NCI-H82 (cell line): ENCODE results near the gene ZNG1A.
"Not testable (repeated sequence)": the region's sequence is repeated elsewhere in the genome, so short reads cannot be mapped to it uniquely, and the experiment has no call there.

Source experiments
- DNase-seq: peaks from one replicate; lab custom pipeline; 2025; lab: John Stamatoyannopoulos, UW

Gene ZNG1A

DNA sequence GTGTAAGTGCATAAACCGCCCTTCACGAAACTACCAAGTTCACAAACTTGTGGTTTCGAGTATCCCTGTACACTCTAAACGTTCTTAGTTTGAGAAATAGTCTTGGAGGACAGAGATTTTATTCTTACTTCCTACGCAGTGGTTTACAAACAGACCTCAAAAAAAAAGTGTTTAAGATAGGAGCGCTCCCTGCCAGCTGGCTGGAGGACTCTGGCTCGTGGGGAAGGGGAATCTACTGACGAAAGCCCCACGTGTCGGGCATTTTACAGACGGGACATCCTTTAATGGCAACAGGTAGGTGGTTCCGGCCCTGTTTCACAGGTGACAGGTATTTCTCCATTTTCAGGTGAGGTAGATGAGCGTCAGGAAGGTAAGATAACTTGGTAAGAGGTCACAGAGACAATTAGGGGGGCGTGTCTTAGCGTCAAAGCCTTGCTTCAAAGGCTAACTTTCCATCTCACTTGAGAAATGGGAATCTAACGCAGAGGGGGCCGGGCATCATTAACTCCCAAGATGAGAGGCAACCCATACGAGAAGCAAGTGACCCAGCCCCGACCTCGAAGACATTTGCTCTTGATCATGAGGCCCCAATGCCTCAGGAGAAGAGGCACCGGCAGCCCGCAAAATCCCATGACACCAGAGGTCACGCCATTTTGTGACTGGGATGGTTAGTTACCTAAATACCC lies 573 bp downstream of the ZNG1A start:
- DNase-seq, result not testable (repeated sequence)

- not testable (repeated sequence) for DNase-seq
Observed at GRCh38 chr9:169757-170156, 9.1 kb downstream of the ZNG1A start.

DNA sequence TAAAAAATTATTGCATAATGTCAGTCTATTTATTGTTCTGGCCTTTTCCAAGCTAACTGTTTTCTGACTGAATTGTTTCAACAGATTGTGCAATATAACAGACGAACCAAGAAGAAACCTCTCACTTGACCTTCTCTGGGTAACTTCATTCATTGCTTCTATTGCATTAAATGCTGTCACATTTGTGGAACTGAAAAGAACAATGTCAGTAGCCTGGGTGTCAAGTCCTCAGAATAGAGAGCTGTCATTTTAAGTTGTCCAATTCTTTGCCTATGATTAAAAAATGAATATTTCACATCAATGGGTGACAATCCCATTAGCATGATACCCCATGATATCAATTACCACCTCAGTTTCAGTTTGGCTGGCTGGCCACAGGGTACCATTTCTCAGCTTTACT lies 19.0 kb downstream of the ZNG1A start:
- not testable (repeated sequence) for DNase-seq

GRCh38 chr9:151173-151572 lies 27.7 kb downstream of the ZNG1A start:
- DNase-seq, result not testable (repeated sequence)

DNA sequence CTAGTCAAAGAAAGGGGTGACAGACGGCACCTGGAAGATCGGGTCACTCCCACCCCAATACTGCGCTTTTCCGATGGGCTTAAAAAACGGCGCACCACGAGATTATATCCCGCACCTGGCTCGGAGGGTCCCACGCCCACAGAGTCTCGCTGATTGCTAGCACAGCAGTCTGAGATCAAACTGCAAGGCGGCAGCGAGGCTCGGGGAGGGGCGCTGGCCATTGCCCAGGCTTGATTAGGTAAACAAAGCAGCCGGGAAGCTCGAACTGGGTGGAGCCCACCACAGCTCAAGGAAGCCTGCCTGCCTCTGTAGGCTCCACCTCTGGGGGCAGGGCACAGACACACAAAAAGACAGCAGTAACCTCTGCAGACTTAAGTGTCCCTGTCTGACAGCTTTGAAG lies 39.0 kb downstream of the ZNG1A start:
- not testable (repeated sequence) for DNase-seq

- peak; percentile 20 for DNase-seq
Observed at GRCh38 chr9:117995-118467, 60.8 kb downstream of the ZNG1A start, which contains the start of gene FOXD4. TSS of gene FOXD4 (minus strand) at chr9:118417. CDS start at chr9:118119, 298 bp downstream.

DNA sequence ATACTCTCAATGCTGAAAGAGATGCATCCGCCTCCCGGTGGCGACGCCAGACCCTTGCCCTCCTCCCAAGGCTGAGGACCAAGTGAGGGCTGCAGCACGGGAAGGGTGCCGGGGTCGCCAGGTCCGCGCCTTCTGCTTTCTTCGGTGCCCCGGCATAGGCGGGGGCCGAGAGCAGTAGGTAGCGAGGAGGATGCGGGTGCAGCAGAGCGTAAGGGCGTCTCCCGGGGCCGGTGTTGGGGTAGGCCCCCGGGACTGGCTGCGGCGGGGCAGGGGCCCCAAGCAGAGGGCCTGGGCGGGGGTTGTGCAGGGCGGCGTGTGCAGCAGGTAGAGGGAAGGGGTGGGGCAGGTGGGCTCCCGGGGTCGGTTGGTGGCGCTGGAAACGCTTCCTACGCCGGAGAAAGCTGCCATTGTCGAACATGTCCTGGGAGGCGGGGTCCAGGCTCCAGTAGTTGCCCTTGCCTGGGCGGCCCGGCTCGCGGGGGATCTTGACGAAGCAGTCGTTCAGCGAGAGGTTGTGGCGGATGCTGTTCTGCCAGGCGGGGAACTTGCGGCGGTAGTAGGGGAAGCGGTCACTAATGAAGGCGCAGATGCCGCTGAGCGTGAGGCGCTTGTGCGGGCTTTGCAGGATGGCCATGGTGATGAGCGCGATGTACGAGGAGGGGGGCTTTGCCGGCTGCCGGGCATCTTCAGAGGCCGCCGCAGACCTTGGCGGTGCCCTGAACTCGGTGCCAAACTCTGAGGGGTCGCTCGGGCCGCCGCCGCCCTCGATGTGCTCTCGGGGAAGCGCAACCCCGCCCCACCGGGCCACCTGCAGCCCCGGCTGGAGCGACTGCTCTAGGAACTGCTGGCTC lies 61.5 kb downstream of the ZNG1A start:
- peak; percentile 50 for DNase-seq

DNA sequence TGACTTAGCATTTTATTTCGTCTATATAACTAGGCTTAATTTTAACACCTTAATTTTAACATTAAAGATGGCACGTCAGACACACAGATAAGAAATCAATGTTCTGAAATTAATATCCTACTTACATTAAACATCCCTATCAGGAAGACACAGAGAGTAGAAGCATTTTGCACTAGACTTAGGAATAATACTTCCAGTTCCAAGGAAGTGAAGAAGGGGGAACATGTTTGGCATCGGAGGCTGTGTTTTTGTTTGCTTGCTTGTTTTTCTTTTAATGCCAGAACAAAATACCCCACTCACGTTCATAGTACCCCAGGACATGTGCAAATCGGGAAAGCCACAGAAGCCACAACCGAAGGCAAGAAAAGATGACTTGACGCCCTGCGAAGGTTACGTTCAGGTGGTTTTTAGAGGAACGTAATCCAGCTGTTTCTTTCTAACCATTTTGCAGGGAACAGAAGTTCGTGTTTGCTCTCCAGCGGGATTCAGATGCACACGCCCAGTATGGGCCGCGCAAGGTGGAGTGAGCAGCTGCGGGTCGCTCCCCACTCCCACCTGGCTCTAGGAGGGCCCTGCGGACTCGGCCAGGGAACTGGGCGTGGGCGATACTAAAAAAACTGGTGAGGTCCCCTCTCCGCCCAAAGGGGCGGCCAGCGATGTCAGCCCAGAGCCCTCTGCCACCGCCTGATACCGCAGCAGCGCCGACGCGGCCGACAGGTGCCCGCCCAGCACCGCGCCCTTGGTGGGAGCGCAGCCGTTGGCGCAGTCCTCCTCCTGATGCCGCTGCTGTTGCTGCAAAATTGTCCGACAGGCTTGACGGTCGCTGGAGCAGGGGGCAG lies 62.4 kb downstream of the ZNG1A start:
- DNase-seq, result peak; percentile 21

GRCh38 chr9:115118-115451 lies 63.8 kb downstream of the ZNG1A start:
- DNase-seq, result peak; percentile 38

- DNase-seq, result peak; percentile 38
Observed at GRCh38 chr9:114267-115117, 64.4 kb downstream of the ZNG1A start.

- peak; percentile 73 for DNase-seq
Observed at GRCh38 chr9:113468-114266, 65.2 kb downstream of the ZNG1A start.

DNA sequence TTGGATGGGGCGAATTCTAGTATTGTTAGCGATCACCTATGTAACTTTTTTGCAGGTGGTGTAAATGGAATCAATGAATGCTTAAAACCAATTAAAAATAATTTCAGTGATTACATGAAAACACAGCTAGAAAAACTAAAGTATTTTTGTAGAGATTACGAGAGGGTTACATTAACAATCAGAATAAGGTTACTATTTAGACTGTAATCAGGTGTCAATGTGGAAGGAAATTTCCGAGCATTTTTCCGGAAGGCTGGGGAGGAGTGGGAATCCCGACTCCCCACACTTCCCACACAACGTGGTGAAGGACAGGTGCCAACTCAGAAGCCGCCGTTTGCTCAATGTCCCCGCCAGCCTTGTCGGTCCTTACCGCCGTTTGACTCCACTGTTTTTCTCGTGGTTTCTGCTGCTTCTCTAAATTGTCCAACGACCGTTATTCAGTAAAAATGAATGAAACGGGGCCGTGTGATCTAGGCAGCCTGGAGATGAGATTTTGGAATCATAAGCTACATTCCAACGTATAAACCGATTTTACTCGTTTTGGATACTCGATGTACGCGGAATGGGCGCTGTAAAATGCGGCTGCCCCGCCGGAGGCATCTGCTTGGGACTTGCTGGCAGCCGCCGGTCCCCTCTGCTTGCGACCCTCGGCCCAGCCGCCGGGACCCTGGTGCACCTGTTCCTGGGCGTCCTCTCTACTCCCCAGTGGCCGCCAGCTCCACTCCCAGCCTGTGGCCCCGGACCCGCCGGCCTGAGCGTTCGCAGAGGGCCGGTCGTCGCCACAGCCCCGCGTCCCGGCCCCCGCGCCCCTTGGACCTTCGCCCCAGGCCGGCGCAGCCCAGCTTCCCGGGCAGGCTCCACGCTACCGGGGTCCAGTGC lies 66.0 kb downstream of the ZNG1A start:
- peak; percentile 32 for DNase-seq

DNA sequence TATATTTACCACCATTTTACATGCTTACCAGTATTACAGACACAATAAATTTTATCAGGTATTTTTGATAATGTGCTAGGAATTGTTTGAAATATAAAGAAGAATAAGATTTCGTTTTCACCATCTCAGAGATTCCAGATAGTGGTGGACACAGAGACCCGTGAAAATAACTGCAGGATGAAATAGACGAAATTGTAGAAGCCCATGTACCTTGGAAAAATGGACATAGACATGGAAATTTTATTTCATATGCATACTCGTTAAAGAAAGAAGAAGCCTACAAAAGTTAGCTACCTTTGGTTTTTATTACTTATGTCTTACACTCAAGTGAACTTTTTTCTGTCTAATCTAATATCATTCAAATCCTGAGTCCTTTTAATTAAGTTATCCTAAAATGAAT lies 68.2 kb downstream of the ZNG1A start:
- not testable (repeated sequence) for DNase-seq

DNA sequence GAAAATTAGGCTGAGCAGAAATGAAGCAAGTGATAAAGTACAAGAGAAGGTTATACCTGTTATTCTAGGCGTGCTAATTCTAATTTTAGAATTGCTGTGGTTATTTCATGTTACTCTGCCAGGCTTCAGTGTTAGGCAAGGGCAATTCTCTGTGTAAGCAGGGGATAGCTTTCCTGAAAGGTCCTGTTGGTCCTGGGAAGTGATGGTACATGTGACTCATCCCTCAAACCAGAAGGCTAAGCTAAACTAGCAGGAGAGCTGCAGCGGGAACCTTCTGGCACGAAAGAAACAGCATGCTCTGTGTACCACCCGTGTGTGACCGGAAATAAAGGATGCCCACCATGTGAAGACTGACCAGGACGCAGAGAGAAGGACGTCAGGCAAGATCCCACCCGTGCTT lies 69.3 kb downstream of the ZNG1A start:
- not testable (repeated sequence) for DNase-seq

GRCh38 chr9:108742-109495 lies 69.9 kb downstream of the ZNG1A start:
- DNase-seq, result not testable (repeated sequence)

DNA sequence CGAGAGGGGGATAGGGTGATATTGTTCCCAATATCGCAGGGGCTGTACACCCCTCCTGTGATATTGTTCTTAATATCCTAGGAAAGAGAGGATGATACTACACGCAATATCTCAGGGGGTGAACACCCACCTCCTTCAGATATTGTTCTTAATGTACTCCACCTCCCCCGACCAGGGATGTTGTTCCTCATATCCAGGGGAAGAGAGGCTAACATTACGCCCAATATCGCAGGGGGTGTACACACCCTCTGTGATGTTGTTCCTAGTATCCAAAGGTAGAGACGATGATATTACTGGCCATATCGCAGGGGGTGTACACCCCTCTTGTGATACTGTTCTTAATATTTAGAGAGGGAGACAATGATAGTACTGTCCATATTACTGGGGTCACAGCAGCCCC lies 72.9 kb downstream of the ZNG1A start:
- DNase-seq, result not testable (repeated sequence)

DNA sequence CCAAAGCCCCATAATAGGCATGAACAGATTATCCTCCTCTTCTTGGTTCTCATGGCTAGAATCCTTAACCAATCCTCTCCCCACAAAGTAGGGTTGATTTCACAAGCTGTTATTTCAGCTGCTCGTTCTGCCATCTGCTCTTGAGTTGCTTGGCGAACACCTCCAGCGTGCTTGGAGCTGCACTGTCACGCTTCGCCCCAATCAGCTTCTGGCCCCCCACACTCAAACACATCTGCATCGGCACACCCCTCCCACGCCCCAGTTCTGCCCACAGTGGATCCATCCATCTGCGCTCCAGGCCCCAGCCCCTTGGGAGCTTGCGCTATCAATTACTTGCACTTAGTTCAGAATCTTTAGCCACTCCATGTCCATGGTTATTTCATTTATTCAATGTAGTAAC lies 78.4 kb downstream of the ZNG1A start:
- not testable (repeated sequence) for DNase-seq

- DNase-seq, result not testable (repeated sequence)
Observed at GRCh38 chr9:99867-100266, 79.0 kb downstream of the ZNG1A start.

GRCh38 chr9:98775-99174 lies 80.1 kb downstream of the ZNG1A start:
- DNase-seq, result not testable (repeated sequence)
